ENCODE results near the gene DALRD3. TPM values are rescaled to one million over a fixed set of nuclear protein-coding genes. Genes with fewer than 3 reads are reported as not detected.

Gene DALRD3
- total RNA-seq, 2 donors from 2014 or later, result 9.5 to 11.8 TPM

- H3K9me3 ChIP-seq, result no peaks in the 10 kb centered on the region
- DNase-seq (ENCODE audit: low spot score), result no peak
- H3K4me3 ChIP-seq, result no peak overlapping the region
- peaks cover 62% of the 10 kb centered on the region for H3K36me3 ChIP-seq
- TF ChIP-seq CTCF (IDR thresholded peaks at IDR 0.05), result no peak
- no peaks in the 10 kb centered on the region for H3K27me3 ChIP-seq
- peaks cover 0 to 9% of the 10 kb centered on the region in 2 donors for H3K4me1 ChIP-seq
- no peak overlapping the region for H3K27ac ChIP-seq
Measured at GRCh38 chr3:48984663-48985062, 33.7 kb downstream of the DALRD3 start.

GRCh38 chr3:48983096-48983495 is 35.3 kb downstream of the DALRD3 start:
- peaks cover 77% of the 10 kb centered on the region for H3K36me3 ChIP-seq
- H3K27ac ChIP-seq, result no peak overlapping the region
- no peak for TF ChIP-seq CTCF (IDR thresholded peaks at IDR 0.05)
- no peak for DNase-seq (ENCODE audit: low spot score)
- no peaks in the 10 kb centered on the region for H3K4me1 ChIP-seq
- no peaks in the 10 kb centered on the region for H3K27me3 ChIP-seq
- no peak overlapping the region for H3K4me3 ChIP-seq
- H3K9me3 ChIP-seq, result no peaks in the 10 kb centered on the region

DNA sequence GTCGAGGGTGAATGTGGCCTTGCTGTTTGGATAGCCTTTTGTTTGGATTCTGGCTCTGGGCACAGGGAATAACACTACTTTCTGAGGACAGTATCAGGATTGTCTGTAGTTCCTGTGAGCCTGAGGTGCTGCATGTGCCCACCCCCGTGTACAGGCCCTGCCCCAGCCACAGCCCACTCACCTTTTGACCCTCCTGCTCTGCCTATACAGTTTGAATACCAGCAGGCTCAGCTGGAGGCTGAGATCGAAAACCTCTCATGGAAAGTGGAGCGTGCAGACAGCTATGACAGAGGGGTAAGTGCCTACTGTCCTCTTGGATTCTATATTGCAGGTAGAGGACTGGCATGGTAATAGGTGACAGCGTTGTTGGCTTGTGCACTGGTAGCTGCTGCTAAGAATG is 35.7 kb downstream of the DALRD3 start:
- no peak for TF ChIP-seq CTCF (IDR thresholded peaks at IDR 0.05)
- no peak overlapping the region for H3K27ac ChIP-seq
- no peak overlapping the region for H3K4me3 ChIP-seq
- H3K4me1 ChIP-seq, result no peaks in the 10 kb centered on the region
- H3K36me3 ChIP-seq, result peaks cover 81% of the 10 kb centered on the region
- no peak for DNase-seq (ENCODE audit: low spot score)
- H3K9me3 ChIP-seq, result no peaks in the 10 kb centered on the region
- H3K27me3 ChIP-seq, result no peaks in the 10 kb centered on the region

GRCh38 chr3:48982016-48982415 is 36.4 kb downstream of the DALRD3 start:
- no peak for TF ChIP-seq CTCF (IDR thresholded peaks at IDR 0.05)
- no peak for DNase-seq (ENCODE audit: low spot score)
- Histone ChIP-seq H3K4me3 (no peak overlapping the region), H3K9me3 (no peaks in the 10 kb centered on the region), H3K27ac (no peak overlapping the region), H3K27me3 (no peaks in the 10 kb centered on the region), H3K36me3 (peaks cover 88% of the 10 kb centered on the region), H3K4me1 (no peaks in the 10 kb centered on the region)

- no peak overlapping the region for H3K27ac ChIP-seq
- TF ChIP-seq CTCF (IDR thresholded peaks at IDR 0.05), result no peak
- no peaks in the 10 kb centered on the region for H3K9me3 ChIP-seq
- no peaks in the 10 kb centered on the region for H3K4me1 ChIP-seq
- H3K27me3 ChIP-seq, result no peaks in the 10 kb centered on the region
- no peak overlapping the region for H3K4me3 ChIP-seq
- peaks cover 91% of the 10 kb centered on the region for H3K36me3 ChIP-seq
- DNase-seq (ENCODE audit: low spot score), result no peak
Measured at GRCh38 chr3:48980295-48980694, 38.1 kb downstream of the DALRD3 start.

DNA sequence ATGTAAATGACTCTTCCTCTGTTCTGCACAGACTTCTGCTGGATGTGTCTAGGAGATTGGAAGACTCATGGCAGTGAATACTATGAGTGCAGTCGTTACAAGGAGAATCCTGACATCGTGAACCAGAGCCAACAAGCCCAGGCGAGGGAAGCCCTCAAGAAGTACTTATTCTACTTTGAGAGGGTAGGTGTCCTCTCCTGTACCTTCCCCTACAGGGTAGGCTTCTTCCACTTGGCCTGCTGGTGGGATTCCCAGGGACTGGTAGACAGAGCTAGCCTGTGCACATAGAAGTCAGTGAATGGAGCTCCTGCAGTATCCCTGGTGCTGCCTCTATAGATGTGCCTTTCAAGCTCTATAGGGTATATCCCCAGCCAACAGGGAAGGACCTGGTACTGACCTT is 38.9 kb downstream of the DALRD3 start:
- Histone ChIP-seq H3K27me3 (no peaks in the 10 kb centered on the region), H3K27ac (no peak overlapping the region), H3K4me3 (no peak overlapping the region), H3K9me3 (no peaks in the 10 kb centered on the region), H3K36me3 (peaks cover 96% of the 10 kb centered on the region), H3K4me1 (no peaks in the 10 kb centered on the region)
- DNase-seq (ENCODE audit: low spot score), result no peak
- TF ChIP-seq CTCF (IDR thresholded peaks at IDR 0.05), result no peak
